Stimulated activated CD4-positive, alpha-beta T cell treated with anti-CD3 and anti-CD28 coated beads, Interleukin-1b, Interleukin-23, amount 100 ng/mL, for 1 hour (primary cell): ENCODE data around the gene PARVA.

Source experiments
- DNase-seq, 2 donors: peaks; one replicate each; pipeline ENCODE4 v3.0.0-alpha.2; 2020; ENCODE audit warnings: low read depth in 2 of 2

The PARVA gene

GRCh38 chr11:12456651-12457579 lies 79.5 kb downstream of the PARVA start:
- DNase-seq: no peak

DNA sequence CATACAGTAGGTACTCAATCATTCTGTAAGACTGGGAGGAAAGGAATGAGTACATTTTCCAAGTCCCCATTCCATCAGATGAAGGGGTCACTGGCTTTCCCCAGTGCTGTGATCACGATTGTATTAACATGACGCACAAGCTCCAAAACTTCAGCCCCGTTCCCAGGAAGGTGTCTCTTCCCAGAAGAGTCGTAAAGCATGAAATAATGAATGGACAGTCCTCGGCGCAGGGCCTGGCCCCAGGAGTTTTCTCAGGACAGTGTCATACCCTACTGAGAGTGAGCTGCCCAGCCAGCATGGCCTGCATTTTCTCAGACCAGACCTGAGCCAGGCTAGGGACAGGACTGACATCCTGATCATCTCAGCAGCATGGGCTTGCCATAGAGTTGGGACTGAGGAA lies 80.7 kb downstream of the PARVA start:
- no peak for DNase-seq

GRCh38 chr11:12459374-12459773 lies 82.0 kb downstream of the PARVA start:
- no peak for DNase-seq

GRCh38 chr11:12459865-12460444 lies 82.6 kb downstream of the PARVA start:
- DNase-seq: no peak

GRCh38 chr11:12460466-12460865 lies 83.1 kb downstream of the PARVA start:
- no peak for DNase-seq

- DNase-seq: no peak
These were observed 84.1 kb downstream of the PARVA start for GRCh38 chr11:12461516-12461915.

DNA sequence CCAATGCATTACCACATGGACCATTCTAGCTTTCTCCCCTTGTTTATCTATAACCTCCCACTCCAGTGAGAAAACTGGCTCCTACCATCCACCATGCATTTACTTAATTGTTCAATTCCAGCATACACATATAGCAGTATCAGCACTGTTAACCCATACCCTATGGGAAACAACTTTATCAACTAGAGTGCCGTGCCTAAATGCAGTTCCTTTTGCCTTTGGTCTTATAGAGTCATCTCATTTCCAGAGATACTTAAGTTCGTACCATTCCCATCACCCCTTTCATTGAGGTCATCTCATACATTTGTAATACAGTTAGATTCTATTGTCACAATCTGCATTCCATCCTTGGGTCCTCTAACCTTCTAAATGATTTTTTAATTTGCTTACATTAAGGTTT lies 86.9 kb downstream of the PARVA start:
- DNase-seq: no peak

- no peak for DNase-seq
These were observed 88.0 kb downstream of the PARVA start for GRCh38 chr11:12465332-12465731.

- DNase-seq: no peak
These were observed 90.2 kb downstream of the PARVA start for GRCh38 chr11:12467610-12468009.

- DNase-seq: no peak
These were observed 92.1 kb downstream of the PARVA start for GRCh38 chr11:12469451-12469850.

- no peak for DNase-seq
These were observed 92.9 kb downstream of the PARVA start for GRCh38 chr11:12470236-12470635.

GRCh38 chr11:12472401-12473005 lies 95.1 kb downstream of the PARVA start:
- DNase-seq: no peak

GRCh38 chr11:12473381-12473780 lies 96.0 kb downstream of the PARVA start:
- DNase-seq: no peak

GRCh38 chr11:12474871-12475270 lies 97.5 kb downstream of the PARVA start:
- DNase-seq: no peak

GRCh38 chr11:12478743-12479142 lies 101.4 kb downstream of the PARVA start:
- no peak for DNase-seq

DNA sequence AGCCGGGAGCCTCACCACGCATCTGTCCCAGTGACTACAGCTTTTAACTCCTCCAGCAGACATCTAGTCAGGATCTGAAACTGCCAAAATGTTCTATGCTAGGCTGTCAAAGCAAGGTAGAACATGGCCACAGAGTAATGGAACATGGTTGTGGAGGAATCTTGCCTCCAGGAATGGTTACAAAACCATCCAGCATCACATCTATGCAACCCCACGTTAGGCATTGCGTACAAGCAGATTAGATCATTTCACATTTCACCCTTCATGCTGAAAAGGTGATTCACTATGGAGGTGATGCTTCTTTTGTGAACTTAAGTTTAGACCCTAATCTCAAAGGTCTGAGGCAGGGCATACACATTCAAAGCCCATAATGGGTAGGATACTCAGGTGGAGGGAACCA lies 103.0 kb downstream of the PARVA start:
- DNase-seq: no peak

GRCh38 chr11:12482839-12483238 lies 105.5 kb downstream of the PARVA start:
- DNase-seq: no peak

GRCh38 chr11:12483604-12484003 lies 106.2 kb downstream of the PARVA start:
- DNase-seq: no peak

- no peak for DNase-seq
These were observed 108.0 kb downstream of the PARVA start for GRCh38 chr11:12485328-12485727.

GRCh38 chr11:12489246-12489772 lies 111.9 kb downstream of the PARVA start:
- DNase-seq: no peak

DNA sequence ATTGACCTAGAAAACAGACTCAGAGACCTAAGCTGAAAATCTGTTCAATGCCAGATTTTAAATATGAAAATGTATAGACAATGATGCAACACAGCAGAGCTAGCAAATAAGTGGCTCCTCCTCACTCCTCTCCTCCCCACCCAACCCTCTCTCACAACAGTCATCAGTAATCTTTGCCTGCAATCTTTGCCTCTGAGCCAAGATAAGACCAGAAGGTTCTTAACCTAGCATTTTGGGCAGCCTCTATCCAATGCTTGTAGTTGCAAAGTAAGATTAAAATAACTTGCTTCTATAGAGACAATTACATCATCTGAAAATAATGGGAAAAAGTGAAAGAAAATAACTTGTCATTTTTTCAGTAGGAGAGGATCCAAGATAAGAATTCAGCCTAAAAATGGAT lies 117.3 kb downstream of the PARVA start:
- no peak for DNase-seq

- DNase-seq: no peak
These were observed 119.0 kb downstream of the PARVA start for GRCh38 chr11:12496181-12497025.
